SKM-1 treated with dmso at 0.1 percent for 144 hours (cell line): Measurements from ENCODE around the gene RAB10.
A peak's percentile ranks its signal among the peaks of the same experiment; 100 is the strongest.

Experiments
- DNase-seq: peaks from one replicate; lab custom pipeline; 2025; ENCODE audit not compliant: unreplicated experiment; lab: John Stamatoyannopoulos, UW

RAB10 gene

DNA sequence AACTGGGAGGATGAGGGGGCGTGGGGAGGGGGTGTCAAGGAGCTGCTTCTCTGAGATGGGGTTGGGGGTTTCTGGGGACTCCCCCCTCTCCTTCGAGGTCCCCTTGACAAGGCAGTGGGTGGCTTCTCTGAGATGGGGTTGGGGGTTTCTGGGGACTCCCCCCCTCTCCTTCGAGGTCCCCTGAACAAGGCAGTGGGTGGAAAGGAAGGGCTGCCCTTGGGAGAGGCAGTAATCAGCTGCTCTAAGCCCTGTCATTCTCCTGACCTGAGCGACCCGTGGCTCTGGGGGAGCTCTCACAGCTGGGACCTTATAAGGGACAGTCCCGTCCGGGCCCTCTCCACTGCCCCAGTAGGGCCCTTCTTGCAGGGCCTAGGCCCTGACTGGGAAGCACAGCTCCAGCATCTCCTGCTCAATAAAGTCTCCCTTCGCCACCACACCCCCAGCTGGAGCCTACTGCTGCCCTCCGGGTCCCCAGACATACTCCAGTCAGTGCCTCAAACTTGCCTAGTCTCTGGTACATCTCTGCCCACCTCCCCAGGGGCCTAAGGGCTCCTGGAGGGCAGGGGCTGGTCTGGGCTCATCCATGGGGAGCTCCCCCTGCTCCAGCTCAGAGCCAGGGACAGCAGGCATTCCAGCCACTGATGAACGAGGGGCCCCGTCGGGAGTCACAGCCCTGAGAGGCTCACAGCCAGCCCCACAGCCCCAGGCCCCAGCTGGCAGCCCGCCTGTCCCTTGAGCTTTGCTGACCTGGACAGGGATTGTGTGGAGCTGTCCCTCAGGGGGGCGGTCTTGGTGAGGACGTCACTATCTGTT lies 141.8 kb downstream of the RAB10 start:
- no peak for DNase-seq

DNA sequence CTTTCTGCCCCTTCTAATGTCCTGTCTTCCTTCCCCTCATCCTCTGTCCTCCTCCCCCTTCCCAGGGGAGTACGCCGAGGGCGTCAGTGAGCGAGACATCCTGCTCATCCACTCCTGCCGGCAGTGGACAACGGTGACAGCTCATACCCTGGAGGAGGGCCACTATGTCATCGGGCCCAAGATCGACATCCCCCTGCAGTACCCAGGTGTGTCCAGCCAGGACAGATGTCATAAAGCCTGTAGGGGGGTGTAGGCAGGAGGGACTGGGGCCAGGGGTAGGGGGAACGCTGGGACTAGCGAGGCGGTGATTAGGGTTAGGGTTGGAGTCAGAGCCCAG lies 142.4 kb downstream of the RAB10 start:
- DNase-seq, result no peak

DNA sequence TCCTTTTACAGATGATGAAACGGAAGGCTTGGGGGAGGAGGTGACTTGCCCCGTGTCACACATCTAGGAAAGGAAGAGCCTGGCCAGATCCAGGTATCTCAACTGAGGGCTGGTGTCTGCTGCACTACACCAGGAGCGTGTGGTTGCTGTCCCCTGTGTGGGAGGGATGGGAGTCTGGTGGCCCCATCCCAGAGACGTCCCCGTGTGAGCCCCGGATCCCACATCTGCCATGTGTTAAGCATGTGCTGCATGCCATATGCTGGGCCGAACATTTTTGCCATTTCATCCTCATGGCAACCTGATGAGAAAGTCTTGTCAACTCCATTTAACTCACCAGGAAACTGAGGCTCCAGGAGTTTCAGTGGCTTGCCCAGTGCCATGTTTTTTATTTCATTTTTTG lies 143.2 kb downstream of the RAB10 start:
- DNase-seq, result no peak

DNA sequence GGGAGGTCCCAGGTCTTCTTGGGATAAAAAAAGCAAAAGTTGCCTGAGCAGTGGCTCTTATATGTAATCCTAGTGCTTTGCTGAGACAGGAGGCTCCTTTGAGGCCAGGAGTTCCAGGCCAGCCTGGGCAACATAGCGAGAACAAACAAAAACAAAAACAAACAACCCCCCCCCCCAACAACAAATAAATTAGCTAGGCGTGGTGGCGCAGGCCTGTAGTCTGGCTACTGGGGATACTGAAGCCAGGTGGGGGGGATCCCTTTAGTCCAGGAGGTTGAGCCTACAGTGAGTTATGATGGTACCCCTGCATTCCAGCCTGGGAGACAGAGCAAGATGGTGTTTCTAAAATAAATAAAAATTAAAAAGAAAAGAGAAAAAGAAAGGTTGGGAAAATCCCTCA lies 144.4 kb downstream of the RAB10 start:
- DNase-seq, result no peak

DNA sequence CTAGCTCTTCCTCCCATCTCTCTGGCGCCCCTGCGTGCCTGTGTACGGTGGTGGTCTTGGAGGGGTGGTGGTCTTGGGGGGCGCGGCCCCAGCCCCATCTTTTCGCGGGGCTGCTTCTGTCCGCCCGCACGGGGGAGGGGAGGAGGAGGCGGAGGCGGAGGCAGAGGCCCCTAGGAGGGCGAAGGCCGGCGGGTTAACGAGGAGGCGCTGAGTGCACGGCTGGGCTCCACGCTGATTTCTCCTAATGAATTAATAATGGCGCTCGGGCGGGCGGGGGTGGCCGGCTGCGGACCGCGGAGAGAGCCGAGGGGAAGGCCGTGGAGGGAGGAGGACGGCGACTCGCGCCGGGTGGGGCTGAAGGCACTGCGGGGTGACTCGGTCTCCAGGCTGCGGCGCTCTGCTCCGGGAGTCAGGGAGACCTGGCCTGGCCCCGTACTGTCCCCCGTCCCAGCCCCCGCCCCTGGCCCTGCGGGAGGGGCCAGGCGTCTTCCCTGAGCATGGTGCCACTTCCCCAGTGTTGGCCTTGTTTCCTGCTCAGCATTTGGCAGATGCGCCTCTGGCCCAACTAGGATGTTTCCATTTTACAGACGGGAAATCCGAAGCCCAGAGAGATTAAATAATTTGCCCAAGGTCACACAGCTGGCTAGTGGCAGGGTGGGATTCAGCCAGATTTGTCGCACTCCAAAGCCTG lies 145.0 kb downstream of the RAB10 start:
- peak; percentile 20 for DNase-seq

DNA sequence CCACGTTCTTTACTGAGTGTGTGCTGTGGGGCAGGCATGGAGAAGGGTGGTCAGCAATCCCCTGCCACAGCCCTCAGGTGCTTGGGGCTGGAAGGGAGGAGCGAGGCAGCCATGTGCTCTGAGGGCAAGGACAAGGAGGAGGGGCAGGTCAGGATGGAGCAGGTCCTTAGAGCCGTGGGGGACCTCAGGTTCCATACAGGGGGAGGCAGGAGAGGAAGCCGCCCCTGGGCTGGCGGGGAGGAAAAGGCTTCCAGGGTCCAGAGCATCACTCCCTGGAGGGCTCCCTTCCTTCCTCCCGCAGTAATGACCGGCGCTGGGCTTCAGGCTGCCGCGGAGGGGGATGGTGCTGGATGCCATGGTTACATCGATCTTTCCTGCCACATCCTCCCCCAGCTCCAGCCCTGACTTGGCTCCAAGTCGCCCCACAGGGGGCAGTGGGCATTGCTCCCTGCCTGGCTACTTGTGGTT lies 145.6 kb downstream of the RAB10 start:
- no peak for DNase-seq

DNA sequence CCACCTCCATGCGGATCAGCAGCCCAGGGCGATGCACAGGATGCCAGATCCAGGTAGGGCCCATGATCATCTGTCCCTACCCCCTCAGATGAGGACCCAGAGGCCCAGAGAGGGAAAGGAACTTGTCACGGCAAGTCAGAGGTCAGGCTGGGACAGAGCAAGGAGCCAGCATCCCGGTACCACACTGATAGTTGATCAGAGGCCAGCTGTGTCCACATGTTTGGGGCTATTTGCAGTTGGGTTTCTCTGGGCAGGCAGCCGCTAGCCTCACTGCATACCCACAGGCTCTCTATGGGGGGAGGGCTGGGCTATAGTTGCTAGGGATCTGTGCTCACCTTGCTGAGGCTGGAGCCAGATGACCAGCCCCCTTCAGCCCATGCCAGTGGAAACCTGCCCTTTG lies 148.6 kb downstream of the RAB10 start:
- DNase-seq, result no peak

DNA sequence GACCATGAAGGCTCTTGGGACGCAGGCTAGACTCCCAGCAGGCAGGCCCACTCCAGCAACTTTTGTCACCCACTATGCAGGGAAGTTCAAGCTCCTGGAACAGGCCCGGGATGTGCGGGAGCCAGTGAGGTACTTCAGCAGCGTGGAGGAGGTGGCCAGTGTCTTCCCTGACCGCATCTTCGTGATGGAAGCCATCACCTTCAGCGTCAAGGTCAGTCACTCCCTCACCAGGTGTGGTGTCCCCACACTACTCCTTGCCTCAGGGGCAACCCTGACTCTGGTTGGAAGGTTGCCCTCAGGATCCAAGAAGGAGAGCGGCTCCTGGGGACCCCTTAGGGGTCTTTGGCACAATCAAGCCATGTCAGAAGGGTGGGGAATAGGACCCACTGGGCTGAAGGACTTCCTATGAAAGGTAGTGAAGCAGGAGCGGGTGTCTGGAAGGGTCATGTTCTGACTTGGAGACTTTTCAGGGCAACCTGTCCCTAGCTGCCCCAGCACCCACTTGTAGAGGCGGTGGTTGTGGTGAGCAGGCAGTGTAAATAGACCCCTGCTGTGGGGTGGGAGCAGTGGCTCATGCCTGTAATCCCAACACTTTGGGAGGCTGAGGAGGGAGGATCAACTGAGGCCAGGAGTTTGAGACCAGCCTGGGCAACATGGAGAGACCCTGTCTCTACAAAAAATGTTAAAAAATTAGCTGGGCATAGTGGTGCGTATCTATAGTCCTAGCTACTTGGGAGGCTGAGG lies 149.2 kb downstream of the RAB10 start:
- DNase-seq, result no peak

DNA sequence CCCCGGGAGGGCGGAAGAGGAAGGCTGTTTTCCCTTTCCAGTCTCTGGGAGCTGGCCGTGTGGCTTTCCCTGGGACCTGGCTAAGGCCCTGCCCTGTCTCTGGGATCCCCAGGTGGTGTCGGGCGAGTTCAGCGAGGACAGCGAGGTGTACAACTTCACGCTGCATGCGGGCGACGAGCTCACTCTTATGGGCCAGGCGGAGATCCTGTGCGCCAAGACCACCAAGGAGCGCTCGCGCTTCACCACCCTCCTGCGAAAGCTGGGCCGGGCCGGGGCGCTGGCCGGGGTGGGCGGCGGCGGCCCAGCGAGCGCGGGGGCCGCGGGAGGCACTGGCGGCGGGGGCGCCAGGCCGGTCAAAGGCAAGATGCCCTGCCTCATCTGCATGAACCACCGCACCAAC lies 150.2 kb downstream of the RAB10 start:
- no peak for DNase-seq

DNA sequence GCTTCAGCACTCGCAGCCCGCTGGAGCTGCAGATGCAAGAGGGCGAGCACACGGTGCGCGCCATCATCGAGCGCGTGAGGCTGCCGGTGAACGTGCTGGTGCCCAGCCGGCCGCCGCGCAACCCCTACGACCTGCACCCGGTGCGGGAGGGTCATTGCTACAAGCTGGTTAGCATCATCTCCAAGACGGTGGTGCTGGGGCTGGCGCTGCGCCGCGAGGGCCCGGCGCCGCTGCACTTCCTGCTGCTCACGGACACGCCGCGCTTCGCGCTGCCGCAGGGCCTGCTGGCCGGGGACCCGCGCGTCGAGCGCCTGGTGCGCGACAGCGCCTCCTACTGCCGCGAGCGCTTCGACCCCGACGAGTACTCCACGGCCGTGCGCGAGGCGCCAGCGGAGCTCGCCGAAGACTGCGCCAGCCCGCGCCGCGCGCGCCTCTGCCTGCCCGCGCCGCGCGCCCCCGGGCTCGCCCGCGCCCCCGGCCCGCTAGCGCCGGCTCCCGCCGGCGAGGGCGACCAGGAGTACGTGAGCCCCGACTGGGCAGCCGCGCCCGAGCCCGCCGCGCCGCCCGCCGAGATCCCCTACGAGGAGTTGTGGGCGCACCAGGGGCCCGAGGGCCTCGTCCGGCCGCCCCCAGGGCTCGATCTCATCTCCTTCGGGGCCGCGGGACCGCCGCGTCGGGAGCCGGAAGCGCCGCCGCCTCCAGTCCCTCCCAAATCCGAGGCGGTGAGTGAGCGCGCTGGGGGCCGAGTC lies 150.8 kb downstream of the RAB10 start:
- DNase-seq, result peak; percentile 84

DNA sequence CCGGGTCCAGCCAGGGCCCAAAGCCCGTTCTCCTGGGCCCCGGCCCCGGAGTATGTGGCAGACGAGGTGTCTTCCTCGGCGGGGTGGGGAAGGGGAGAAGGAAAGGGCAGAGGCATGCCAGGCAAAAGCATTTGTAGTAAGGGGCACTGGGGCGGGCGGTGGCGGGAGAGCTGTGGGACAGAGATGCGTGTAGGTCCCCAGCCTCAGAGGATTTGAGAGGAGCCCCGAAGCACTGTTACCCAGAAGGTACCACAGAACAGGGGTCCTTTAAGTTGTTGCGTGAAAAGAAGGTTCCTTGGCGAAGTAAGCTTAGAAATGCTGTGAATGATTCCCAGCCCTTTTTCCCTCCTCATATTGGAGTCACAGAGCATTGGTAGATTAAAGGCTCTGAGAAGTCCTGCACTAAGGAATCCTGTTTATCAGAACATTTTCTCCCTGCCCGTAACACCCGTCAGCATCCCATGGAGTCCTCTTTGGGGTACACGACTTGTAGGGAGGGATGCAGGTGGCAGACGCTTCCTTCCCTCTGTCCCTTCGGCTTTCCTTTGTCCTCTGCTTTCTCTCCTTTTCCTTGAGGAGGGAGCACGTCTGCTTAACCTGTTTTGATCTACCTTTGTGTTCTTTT lies 151.5 kb downstream of the RAB10 start:
- DNase-seq, result no peak

DNA sequence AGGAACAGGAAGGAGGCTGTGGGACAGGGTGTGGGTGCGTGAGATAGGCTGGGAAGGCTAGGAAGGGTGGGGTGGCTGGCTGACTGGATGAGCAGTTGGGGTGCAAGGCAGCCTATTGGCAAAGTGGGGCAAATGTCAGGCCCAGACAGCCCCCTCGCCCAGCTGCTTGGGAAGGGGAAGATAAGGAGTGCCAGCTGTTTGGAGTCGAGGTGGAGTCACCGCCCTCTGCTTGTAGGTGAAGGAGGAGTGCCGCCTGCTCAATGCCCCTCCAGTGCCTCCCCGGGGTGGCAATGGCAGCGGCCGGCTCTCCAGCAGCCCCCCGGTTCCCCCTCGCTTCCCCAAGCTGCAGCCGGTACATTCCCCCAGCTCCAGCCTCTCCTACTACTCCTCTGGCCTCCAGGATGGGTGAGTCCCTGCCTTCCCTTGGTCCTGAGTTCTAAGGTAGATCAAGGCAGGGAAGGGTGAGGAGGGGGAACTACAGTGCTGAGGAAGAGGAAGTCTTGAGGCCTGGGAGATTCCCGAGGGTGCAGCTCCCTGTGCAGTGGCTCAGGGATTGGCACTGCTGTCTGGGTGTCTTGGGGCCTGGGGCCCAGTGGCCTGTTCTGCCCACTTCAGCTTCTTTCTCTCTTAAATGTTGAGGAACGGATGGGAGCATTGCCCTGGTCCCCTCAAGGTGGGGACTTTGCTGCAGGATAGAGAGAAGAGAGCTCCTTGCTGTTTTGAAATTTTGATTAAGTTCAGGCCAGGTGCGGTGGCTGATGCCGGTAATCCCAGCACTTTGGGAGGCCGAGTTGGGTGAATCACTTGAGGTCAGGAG lies 152.3 kb downstream of the RAB10 start:
- DNase-seq, result peak; percentile 14
